Measurements from ENCODE around the gene VWA3B.

Gene VWA3B

GRCh38 chr2:98167916-98168315, 80.9 kb downstream of the VWA3B start:
- H3K27me3 Mint-ChIP-seq: peaks cover 13% of the 10 kb centered on the region
- H3K36me3 Mint-ChIP-seq: no peaks in the 10 kb centered on the region
- H3K9me3 Mint-ChIP-seq (ENCODE audit: low read depth): no peaks in the 10 kb centered on the region
- no peaks in the 10 kb centered on the region for H3K4me1 Mint-ChIP-seq (ENCODE audit: low read depth)
- H3K27ac Mint-ChIP-seq: no peak overlapping the region
- no peak overlapping the region for H3K4me3 Mint-ChIP-seq

GRCh38 chr2:98170076-98170475, 83.1 kb downstream of the VWA3B start:
- Mint-ChIP-seq H3K27me3 (peaks cover 15% of the 10 kb centered on the region), H3K36me3 (no peaks in the 10 kb centered on the region), H3K4me1 (ENCODE audit: low read depth) (no peaks in the 10 kb centered on the region), H3K27ac (no peak overlapping the region), H3K9me3 (ENCODE audit: low read depth) (no peaks in the 10 kb centered on the region), H3K4me3 (no peak overlapping the region)

- H3K9me3 Mint-ChIP-seq (ENCODE audit: low read depth): no peaks in the 10 kb centered on the region
- peaks cover 25% of the 10 kb centered on the region for H3K27me3 Mint-ChIP-seq
- no peaks in the 10 kb centered on the region for H3K4me1 Mint-ChIP-seq (ENCODE audit: low read depth)
- H3K27ac Mint-ChIP-seq: no peak overlapping the region
- no peaks in the 10 kb centered on the region for H3K36me3 Mint-ChIP-seq
- no peak overlapping the region for H3K4me3 Mint-ChIP-seq
Measured at GRCh38 chr2:98172150-98172765, 85.3 kb downstream of the VWA3B start.

DNA sequence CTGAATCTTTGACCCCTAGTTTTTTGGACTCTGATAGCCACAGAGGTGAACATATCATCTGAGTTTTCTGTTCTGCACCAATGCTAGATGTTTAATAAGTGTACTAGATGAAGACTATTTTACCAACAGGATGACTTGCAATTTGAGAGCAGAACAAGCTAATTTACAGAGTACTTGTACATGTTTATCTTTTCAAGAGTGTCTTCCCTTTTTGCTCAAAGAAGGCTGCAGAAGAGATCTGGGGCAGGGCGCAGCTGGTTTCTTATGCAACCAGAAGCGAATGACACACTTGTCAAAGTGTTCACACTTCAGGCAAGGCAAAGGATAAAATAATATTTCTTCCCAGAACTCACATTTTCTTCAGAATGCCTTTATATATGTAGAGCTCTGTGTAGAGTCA, 86.0 kb downstream of the VWA3B start:
- no peak overlapping the region for H3K4me3 Mint-ChIP-seq
- H3K36me3 Mint-ChIP-seq: no peaks in the 10 kb centered on the region
- H3K4me1 Mint-ChIP-seq (ENCODE audit: low read depth): no peaks in the 10 kb centered on the region
- no peak overlapping the region for H3K27ac Mint-ChIP-seq
- no peaks in the 10 kb centered on the region for H3K9me3 Mint-ChIP-seq (ENCODE audit: low read depth)
- peaks cover 29% of the 10 kb centered on the region for H3K27me3 Mint-ChIP-seq

GRCh38 chr2:98175811-98176210, 88.8 kb downstream of the VWA3B start:
- Mint-ChIP-seq H3K9me3 (ENCODE audit: low read depth) (no peaks in the 10 kb centered on the region), H3K36me3 (no peaks in the 10 kb centered on the region), H3K27me3 (peaks cover 31% of the 10 kb centered on the region), H3K27ac (no peak overlapping the region), H3K4me3 (no peak overlapping the region), H3K4me1 (ENCODE audit: low read depth) (no peaks in the 10 kb centered on the region)

DNA sequence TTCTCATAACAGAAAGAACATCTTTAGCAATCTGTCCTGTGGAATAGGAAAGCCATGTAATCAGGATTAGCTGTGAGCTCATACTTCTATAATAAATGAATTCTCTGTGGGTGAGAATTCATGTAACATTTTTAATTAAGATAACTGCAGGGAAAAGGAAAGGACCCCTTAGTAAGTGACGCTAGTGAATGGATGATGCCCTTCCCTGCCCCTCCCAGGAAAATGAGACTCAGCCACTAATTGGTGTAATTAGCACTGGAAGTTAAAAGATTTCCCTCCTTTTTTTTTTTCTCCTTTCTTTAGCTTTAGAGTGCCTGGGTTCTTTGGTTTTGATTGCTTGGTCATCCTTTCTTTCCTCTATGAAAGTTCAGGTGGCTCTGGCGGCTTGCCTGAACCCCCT, 90.3 kb downstream of the VWA3B start:
- H3K36me3 Mint-ChIP-seq: no peaks in the 10 kb centered on the region
- H3K4me3 Mint-ChIP-seq: no peak overlapping the region
- no peaks in the 10 kb centered on the region for H3K9me3 Mint-ChIP-seq (ENCODE audit: low read depth)
- H3K4me1 Mint-ChIP-seq (ENCODE audit: low read depth): no peaks in the 10 kb centered on the region
- no peak overlapping the region for H3K27ac Mint-ChIP-seq
- H3K27me3 Mint-ChIP-seq: peaks cover 31% of the 10 kb centered on the region

DNA sequence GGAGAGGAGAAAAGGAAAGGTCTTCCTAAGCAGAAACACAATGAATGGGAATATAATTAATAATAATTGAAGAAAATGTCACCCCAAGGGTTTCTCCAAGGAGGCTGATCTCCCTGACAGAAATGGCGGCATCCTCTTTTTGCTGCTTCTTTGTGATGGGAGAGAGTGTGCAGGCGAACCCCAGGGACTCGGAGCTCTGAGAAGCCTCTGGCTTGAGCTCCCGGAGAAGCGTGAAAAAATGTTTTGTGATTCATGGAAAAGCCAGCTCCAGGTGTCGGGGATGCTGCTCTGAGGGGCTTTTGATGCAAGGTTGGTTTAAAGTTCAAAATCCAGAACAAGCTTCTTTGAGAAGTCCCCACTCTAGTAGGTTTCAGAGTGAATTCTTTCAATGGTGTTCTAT, 91.0 kb downstream of the VWA3B start:
- no peaks in the 10 kb centered on the region for H3K9me3 Mint-ChIP-seq (ENCODE audit: low read depth)
- H3K27me3 Mint-ChIP-seq: peaks cover 31% of the 10 kb centered on the region
- H3K4me1 Mint-ChIP-seq (ENCODE audit: low read depth): no peaks in the 10 kb centered on the region
- no peak overlapping the region for H3K27ac Mint-ChIP-seq
- no peaks in the 10 kb centered on the region for H3K36me3 Mint-ChIP-seq
- no peak overlapping the region for H3K4me3 Mint-ChIP-seq

GRCh38 chr2:98180456-98180855, 93.5 kb downstream of the VWA3B start:
- Mint-ChIP-seq H3K27ac (no peak overlapping the region), H3K4me3 (no peak overlapping the region), H3K36me3 (no peaks in the 10 kb centered on the region), H3K27me3 (peaks cover 31% of the 10 kb centered on the region), H3K4me1 (ENCODE audit: low read depth) (no peaks in the 10 kb centered on the region), H3K9me3 (ENCODE audit: low read depth) (no peaks in the 10 kb centered on the region)

DNA sequence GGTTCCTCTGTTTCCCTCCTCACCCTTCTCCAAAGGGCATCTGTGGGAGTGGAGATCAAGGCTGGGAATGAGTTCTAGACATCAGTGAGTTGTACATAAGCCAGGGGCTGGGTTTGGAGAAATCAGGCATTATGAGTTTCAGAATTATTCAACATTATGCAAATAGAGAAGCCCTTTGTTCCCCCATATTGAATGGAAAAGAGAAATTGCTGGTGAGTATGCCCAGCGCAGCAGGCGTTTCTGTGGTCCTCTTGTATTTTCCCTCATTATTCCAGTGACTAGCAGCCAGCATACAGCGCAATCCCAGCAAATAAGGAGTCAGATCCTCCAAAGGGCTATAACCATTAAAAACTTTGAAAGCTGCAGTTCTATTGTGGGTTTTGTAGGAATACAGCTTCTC, 94.4 kb downstream of the VWA3B start:
- Mint-ChIP-seq H3K9me3 (ENCODE audit: low read depth) (no peaks in the 10 kb centered on the region), H3K27ac (no peak overlapping the region), H3K36me3 (no peaks in the 10 kb centered on the region), H3K4me3 (no peak overlapping the region), H3K4me1 (ENCODE audit: low read depth) (no peaks in the 10 kb centered on the region), H3K27me3 (peaks cover 29% of the 10 kb centered on the region)

DNA sequence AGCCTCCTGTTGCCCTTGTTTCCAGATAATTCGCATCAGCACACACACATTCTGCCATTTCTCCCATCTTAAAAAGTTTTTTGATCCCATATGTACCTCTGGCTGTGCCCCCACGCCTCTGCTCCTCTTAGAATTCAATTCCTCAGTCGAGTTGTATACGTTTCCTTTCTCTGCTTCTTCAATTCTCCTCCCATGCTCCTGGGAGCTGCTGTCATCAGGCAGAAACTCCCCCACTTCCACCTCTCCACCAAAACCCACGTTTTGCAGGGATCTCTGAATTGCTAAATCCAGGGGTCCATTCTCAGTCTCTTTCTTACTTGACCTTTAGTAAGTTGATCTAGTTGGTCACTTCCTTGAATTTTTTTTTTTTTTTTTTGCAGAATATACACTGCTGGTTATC, 98.8 kb downstream of the VWA3B start:
- no peak overlapping the region for H3K27ac Mint-ChIP-seq
- no peak overlapping the region for H3K4me3 Mint-ChIP-seq
- no peaks in the 10 kb centered on the region for H3K9me3 Mint-ChIP-seq (ENCODE audit: low read depth)
- peaks cover 9% of the 10 kb centered on the region for H3K27me3 Mint-ChIP-seq
- H3K36me3 Mint-ChIP-seq: no peaks in the 10 kb centered on the region
- no peaks in the 10 kb centered on the region for H3K4me1 Mint-ChIP-seq (ENCODE audit: low read depth)

DNA sequence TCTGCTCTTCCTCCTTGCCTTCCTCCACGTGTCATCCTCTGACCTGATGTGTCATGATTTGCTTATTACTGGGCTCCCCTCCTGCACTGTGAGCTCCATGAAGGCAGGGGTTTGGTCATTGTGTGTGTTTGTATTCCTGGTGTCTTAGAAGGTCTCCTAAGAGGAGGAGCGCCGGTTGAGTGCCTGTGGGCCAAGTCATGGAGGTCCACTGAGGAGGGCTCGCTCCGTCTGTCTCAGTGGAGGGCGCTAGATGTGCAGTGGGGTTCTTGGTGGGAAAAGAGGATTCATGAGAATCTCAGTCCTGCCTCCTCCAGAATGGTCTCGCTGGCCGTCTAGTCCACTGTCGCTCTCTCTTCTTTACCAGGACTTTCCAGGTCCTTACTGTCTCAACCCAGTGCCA, 100.2 kb downstream of the VWA3B start:
- Mint-ChIP-seq H3K4me3 (no peak overlapping the region), H3K4me1 (ENCODE audit: low read depth) (no peaks in the 10 kb centered on the region), H3K27ac (no peak overlapping the region), H3K27me3 (peaks cover 2% of the 10 kb centered on the region), H3K36me3 (no peaks in the 10 kb centered on the region), H3K9me3 (ENCODE audit: low read depth) (no peaks in the 10 kb centered on the region)

DNA sequence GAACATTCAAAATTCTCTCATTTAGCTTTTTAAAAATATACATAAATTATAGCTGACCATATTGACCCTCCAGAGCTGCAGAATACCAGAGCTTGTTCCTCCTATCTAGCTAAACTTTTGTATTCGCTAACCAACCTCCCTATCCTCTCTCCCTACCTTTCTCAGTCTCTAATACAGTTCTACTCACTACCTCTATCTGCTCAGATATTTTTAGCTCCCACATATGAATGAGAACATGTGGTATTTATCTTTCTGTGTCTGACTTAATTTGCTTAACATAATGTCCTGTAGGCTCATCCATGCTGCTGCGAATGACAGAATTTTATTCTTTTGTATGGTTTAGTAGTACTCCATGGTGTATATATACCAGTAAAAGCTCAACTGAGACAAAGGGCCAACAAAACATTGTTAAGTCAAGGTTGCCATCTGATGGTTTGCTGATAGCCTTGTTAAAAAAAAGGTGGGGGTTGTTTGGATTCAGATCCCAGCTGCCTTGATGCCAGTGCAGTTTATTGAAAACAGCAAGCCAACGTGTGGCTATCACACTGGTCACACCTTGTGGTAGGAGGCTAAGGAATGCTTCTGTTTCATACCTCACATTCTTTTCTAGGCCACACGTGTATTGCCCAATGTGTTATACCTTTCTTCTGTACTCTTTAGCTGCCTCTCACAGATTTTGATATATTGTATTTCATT, 101.5 kb downstream of the VWA3B start:
- Mint-ChIP-seq H3K9me3 (ENCODE audit: low read depth) (no peaks in the 10 kb centered on the region), H3K27me3 (peaks cover 4% of the 10 kb centered on the region), H3K4me1 (ENCODE audit: low read depth) (no peaks in the 10 kb centered on the region), H3K27ac (no peak overlapping the region), H3K4me3 (no peak overlapping the region), H3K36me3 (no peaks in the 10 kb centered on the region)

DNA sequence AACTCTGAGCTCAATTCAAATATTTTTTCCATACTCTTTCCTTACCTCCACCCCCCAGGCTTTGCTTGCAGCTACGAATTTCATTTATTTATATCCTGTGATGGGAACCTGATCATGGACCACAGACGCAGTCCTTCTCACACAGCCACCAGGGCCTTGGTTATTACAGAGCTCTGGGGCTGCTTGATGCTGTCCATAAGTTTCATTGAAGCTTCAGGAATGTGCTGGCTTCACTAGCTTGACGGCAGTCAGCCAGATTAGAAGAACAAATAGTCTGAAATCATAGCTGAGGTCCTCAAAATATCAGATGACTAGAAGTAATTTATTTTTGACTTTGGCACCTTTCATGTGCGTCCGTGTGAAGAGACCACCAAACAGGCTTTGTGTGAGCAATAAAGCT, 104.9 kb downstream of the VWA3B start:
- Mint-ChIP-seq H3K4me3 (no peak overlapping the region), H3K4me1 (ENCODE audit: low read depth) (no peaks in the 10 kb centered on the region), H3K27me3 (peaks cover 2% of the 10 kb centered on the region), H3K27ac (no peak overlapping the region), H3K36me3 (no peaks in the 10 kb centered on the region), H3K9me3 (ENCODE audit: low read depth) (no peaks in the 10 kb centered on the region)

DNA sequence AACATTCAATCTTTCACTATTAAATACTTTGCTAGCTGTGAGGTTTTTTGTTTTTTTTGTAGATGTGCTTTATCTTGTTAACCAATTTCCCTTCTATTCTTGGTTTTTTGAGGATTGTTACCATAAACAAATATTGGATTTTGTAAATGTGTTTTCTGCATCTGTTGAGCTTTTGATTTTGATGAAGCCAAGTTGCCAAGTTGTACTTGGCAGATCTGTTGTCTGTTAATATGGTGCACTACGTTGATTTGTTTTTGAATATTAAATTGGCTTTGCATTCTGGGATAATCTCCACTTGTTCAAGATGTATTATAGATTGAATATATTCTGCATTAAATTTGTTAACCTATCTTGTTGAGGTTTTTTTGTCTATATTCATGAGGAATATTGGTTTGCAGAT, 114.6 kb downstream of the VWA3B start:
- H3K9me3 Mint-ChIP-seq (ENCODE audit: low read depth): no peaks in the 10 kb centered on the region
- no peak overlapping the region for H3K4me3 Mint-ChIP-seq
- no peak overlapping the region for H3K27ac Mint-ChIP-seq
- H3K27me3 Mint-ChIP-seq: peaks cover 2% of the 10 kb centered on the region
- no peaks in the 10 kb centered on the region for H3K36me3 Mint-ChIP-seq
- H3K4me1 Mint-ChIP-seq (ENCODE audit: low read depth): no peaks in the 10 kb centered on the region

GRCh38 chr2:98205889-98206288, 118.9 kb downstream of the VWA3B start:
- H3K36me3 Mint-ChIP-seq: no peaks in the 10 kb centered on the region
- H3K9me3 Mint-ChIP-seq (ENCODE audit: low read depth): no peaks in the 10 kb centered on the region
- H3K27ac Mint-ChIP-seq: no peak overlapping the region
- H3K4me1 Mint-ChIP-seq (ENCODE audit: low read depth): no peaks in the 10 kb centered on the region
- H3K4me3 Mint-ChIP-seq: no peak overlapping the region
- H3K27me3 Mint-ChIP-seq: peaks cover 1% of the 10 kb centered on the region

Data from activated naive CD8-positive, alpha-beta T cell (primary cell).